GM12878 (cell line): ENCODE measurements around the gene PRKCQ.

Experiments used
- BHLHE40 ChIP-seq, 2 experiments: fragments of 450-650 bp in 1 of 2; IDR thresholded peaks; 2 replicates each; pipeline ENCODE4 v1.6.1; 2011 to 2017; ENCODE audit warnings: low read depth in 2 of 2, borderline replicate concordance in 1 of 2, improper control_type of control experiment in 1 of 2, low read length in 1 of 2, mild to moderate bottlenecking in 1 of 2
- POLR2A ChIP-seq: IDR thresholded peaks from 2 replicates; pipeline ENCODE4 v1.6.1; 2011; ENCODE audit warnings: low read depth, mild to moderate bottlenecking, low read length
- SMARCA5 ChIP-seq: fragments of 450-650 bp; IDR thresholded peaks from 2 replicates; pipeline ENCODE4 v1.6.1; 2017; ENCODE audit warnings: mild to moderate bottlenecking
- YY1 ChIP-seq: IDR thresholded peaks from 2 replicates; pipeline ENCODE4 v1.6.1; 2011; ENCODE audit warnings: low read depth, mild to moderate bottlenecking, low read length
- ZNF384 ChIP-seq: IDR thresholded peaks from 2 replicates; pipeline ENCODE4 v1.6.1; 2012; ENCODE audit warnings: low read depth, mild to moderate bottlenecking, low read length, improper control_type of control experiment, borderline replicate concordance
- TF ChIP-seq, protein P1 (sequence below), 3 experiments: IDR thresholded peaks in 2 of 3; conservative IDR thresholded peaks in 1 of 3; 2 replicates each; pipeline ENCODE4 v1.5.1; 2011; ENCODE audit warnings: low read depth in 3 of 3, low read length in 3 of 3, mild to moderate bottlenecking in 3 of 3, control low read depth in 2 of 3, moderate library complexity in 2 of 3, inconsistent platforms in 1 of 3, mixed read lengths in 1 of 3; ENCODE audit not compliant: control insufficient read depth in 2 of 3, insufficient read depth in 1 of 3; ENCODE audit errors: extremely low read depth in 1 of 3
- TF ChIP-seq, protein P2 (sequence below): fragments of 450-650 bp; IDR thresholded peaks from 2 replicates; pipeline ENCODE4 v1.6.1; 2017; ENCODE audit warnings: antibody characterized with exemption, mild to moderate bottlenecking, moderate library complexity
- TF ChIP-seq, protein P3 (sequence below): fragments of 450-650 bp; IDR thresholded peaks from 2 replicates; pipeline ENCODE4 v1.6.1; 2016; ENCODE audit warnings: mild to moderate bottlenecking

DNA sequence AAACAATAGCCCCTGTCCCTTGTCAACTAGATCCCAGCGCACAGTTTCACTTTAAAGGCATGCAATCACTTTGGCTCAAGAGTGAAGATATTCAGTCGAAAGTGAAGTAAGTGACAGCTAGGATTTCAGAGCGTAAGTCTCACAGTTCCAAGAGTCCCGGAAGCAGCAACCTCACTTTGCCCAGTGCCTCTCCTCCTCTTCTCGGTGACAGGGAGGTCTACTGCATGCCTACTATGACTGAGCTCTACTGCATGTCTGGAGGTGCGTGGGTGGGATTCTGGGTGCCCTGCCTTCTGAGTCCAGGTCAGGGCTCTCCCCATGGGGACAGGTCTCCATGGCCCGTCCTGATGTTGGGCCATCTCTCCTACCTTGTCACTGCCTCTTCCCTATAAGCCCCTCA, 17.0 kb downstream of the PRKCQ start:
- TF ChIP-seq, protein P1, sequence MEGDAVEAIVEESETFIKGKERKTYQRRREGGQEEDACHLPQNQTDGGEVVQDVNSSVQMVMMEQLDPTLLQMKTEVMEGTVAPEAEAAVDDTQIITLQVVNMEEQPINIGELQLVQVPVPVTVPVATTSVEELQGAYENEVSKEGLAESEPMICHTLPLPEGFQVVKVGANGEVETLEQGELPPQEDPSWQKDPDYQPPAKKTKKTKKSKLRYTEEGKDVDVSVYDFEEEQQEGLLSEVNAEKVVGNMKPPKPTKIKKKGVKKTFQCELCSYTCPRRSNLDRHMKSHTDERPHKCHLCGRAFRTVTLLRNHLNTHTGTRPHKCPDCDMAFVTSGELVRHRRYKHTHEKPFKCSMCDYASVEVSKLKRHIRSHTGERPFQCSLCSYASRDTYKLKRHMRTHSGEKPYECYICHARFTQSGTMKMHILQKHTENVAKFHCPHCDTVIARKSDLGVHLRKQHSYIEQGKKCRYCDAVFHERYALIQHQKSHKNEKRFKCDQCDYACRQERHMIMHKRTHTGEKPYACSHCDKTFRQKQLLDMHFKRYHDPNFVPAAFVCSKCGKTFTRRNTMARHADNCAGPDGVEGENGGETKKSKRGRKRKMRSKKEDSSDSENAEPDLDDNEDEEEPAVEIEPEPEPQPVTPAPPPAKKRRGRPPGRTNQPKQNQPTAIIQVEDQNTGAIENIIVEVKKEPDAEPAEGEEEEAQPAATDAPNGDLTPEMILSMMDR (IDR thresholded peaks at IDR 0.05 in 2 of 3, conservative IDR thresholded peaks at IDR 0.05 in 1 of 3; ENCODE audit: control insufficient read depth in 2 of 3, extremely low read depth in 1 of 3, insufficient read depth in 1 of 3, low read depth in 3 of 3, low read length in 3 of 3), result no peak
- TF ChIP-seq YY1 (no peak), SMARCA5 (no peak), POLR2A (no peak), ZNF384 (no peak), BHLHE40 (IDR thresholded peaks at IDR 0.05; ENCODE audit: borderline replicate concordance in 1 of 2, low read depth in 2 of 2, low read length in 1 of 2) (no peak)
- TF ChIP-seq, protein P2, sequence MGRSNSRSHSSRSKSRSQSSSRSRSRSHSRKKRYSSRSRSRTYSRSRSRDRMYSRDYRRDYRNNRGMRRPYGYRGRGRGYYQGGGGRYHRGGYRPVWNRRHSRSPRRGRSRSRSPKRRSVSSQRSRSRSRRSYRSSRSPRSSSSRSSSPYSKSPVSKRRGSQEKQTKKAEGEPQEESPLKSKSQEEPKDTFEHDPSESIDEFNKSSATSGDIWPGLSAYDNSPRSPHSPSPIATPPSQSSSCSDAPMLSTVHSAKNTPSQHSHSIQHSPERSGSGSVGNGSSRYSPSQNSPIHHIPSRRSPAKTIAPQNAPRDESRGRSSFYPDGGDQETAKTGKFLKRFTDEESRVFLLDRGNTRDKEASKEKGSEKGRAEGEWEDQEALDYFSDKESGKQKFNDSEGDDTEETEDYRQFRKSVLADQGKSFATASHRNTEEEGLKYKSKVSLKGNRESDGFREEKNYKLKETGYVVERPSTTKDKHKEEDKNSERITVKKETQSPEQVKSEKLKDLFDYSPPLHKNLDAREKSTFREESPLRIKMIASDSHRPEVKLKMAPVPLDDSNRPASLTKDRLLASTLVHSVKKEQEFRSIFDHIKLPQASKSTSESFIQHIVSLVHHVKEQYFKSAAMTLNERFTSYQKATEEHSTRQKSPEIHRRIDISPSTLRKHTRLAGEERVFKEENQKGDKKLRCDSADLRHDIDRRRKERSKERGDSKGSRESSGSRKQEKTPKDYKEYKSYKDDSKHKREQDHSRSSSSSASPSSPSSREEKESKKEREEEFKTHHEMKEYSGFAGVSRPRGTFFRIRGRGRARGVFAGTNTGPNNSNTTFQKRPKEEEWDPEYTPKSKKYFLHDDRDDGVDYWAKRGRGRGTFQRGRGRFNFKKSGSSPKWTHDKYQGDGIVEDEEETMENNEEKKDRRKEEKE, result no peak
- TF ChIP-seq, protein P3, sequence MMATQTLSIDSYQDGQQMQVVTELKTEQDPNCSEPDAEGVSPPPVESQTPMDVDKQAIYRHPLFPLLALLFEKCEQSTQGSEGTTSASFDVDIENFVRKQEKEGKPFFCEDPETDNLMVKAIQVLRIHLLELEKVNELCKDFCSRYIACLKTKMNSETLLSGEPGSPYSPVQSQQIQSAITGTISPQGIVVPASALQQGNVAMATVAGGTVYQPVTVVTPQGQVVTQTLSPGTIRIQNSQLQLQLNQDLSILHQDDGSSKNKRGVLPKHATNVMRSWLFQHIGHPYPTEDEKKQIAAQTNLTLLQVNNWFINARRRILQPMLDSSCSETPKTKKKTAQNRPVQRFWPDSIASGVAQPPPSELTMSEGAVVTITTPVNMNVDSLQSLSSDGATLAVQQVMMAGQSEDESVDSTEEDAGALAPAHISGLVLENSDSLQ, result peak; percentile 31; the same call in 1 of the 2 replicates
